ENCODE results near the gene CGRRF1. TPM values are rescaled to one million over a fixed set of nuclear protein-coding genes. Genes with fewer than 3 reads are reported as not detected.

Gene CGRRF1
- total and polyA plus RNA-seq, 9 of the 15 experiments (the other 6 are each of a cell fraction or from before 2014, with no cell fraction given): 2.8 to 15.8 (median 4.6) TPM

GRCh38 chr14:54488318-54488645 is 21.4 kb upstream of the CGRRF1 start:
- H3K27me3 ChIP-seq (ENCODE audit: control insufficient read depth in 2 of 2, insufficient read depth in 2 of 2, low read length in 2 of 2): no peaks in the 10 kb centered on the region
- in situ Hi-C loops (cut with MboI) (no loop called here), intact Hi-C loops (cut with micrococcal nuclease) (loop anchor here (2.0 kb wide), 1 partner anchor 47 kb away; the partner anchor contains the start of gene CNIH1)
- peaks cover 38% of the 10 kb centered on the region for H3K79me2 ChIP-seq (ENCODE audit: control insufficient read depth, insufficient read depth, low read length)
- H3K9ac ChIP-seq (ENCODE audit: insufficient read depth in 1 of 2, low read depth in 2 of 2, low read length in 2 of 2): peak overlapping the region; percentile 81 to 94
- ATAC-seq: peak; percentile 46
- ChIA-PET POLR2A (interaction anchor here (0.7 to 2.1 kb wide), 4 partner anchors 15 to 46 kb away, joined by 3 to 6 read pairs (median 4); no protein-coding TSS in a partner anchor), CTCF (ENCODE audit: low intra/inter-chr PET ratio) (no interaction called here)
- peaks cover 9 to 20% of the 10 kb centered on the region in 2 experiments for H3K4me1 ChIP-seq (replicated peaks in 1 of 2; ENCODE audit: control insufficient read depth in 2 of 2, insufficient read depth in 2 of 2, low read length in 2 of 2)
- peak overlapping the region; percentile 98 for H2AFZ ChIP-seq (ENCODE audit: low read depth, low read length)
- no peak for DNase-seq (ENCODE audit: extremely low read depth in 1 of 4, low spot score in 3 of 4)
- 2% methylated on average over 9 of the region's 9 CpGs for WGBS (ENCODE audit: insufficient coverage, low coverage, missing lambda C conversion rate)
- H4K20me1 ChIP-seq (replicated peaks; ENCODE audit: control insufficient read depth, insufficient read depth, low read length): no peaks in the 10 kb centered on the region
- no peak for FAIRE-seq
- no TSS peak for BruUV-seq (replicated peaks)
- H3K4me3 ChIP-seq: peak overlapping the region; percentile 88
- H3K4me2 ChIP-seq (ENCODE audit: insufficient read depth, low read length): peak overlapping the region; percentile 89
- peaks cover 5% of the 10 kb centered on the region; the same call in 1 of the 3 replicates for H3K36me3 ChIP-seq (ENCODE audit: control insufficient read depth, insufficient read depth, low read length)
- no peaks in the 10 kb centered on the region for H3K9me1 ChIP-seq (ENCODE audit: control insufficient read depth, insufficient read depth, low read length)
- H3K27ac ChIP-seq (ENCODE audit: extremely low read depth, low read depth, low read length): peak overlapping the region; percentile 82
- no peaks in the 10 kb centered on the region for H3K9me3 ChIP-seq (replicated peaks; ENCODE audit: control insufficient read depth, insufficient read depth, low read depth, low read length)
- no peak for TF ChIP-seq ETV5 (CRISPR knock-in tag; IDR thresholded peaks at IDR 0.05; ENCODE audit: low read depth)
- no peak for TF ChIP-seq NELFE (IDR thresholded peaks at IDR 0.05; ENCODE audit: insufficient read depth, insufficient read length)
- no peak for TF ChIP-seq BDP1 (IDR thresholded peaks at IDR 0.05; ENCODE audit: insufficient read depth, insufficient read length)
- TF ChIP-seq ZNF408 (CRISPR knock-in tag; IDR thresholded peaks at IDR 0.05; ENCODE audit: low read depth): no peak
- TF ChIP-seq GTF3C2 (IDR thresholded peaks at IDR 0.05; ENCODE audit: borderline replicate concordance, extremely low read depth, insufficient read length): no peak
- no peak for TF ChIP-seq CEBPZ (IDR thresholded peaks at IDR 0.05; ENCODE audit: borderline replicate concordance, low read depth, low read length)
- 0 out of 6 replicates have a peak, but pooled peaks of 1 of the 3 experiments have one; percentile 8 for TF ChIP-seq CTCF (IDR thresholded peaks at IDR 0.05 in 2 of 3, conservative IDR thresholded peaks at IDR 0.05 in 1 of 3; ENCODE audit: insufficient read depth in 2 of 3, low read depth in 1 of 3, low read length in 3 of 3)
- TF ChIP-seq THAP12 (CRISPR knock-in tag; IDR thresholded peaks at IDR 0.05): 0 out of 2 replicates have a peak, but pooled peaks have one; percentile 3
- no peak for TF ChIP-seq CBFA2T2 (conservative IDR thresholded peaks at IDR 0.05)
- no peak for TF ChIP-seq TAL1 (IDR thresholded peaks at IDR 0.05)

Measured in K562 (cell line).